K562 (cell line): ENCODE data around the gene PXK. TPM values are rescaled to one million over a fixed set of nuclear protein-coding genes. Genes with fewer than 3 reads are reported as not detected.
A peak's percentile ranks its signal among the peaks of the same experiment; 100 is the strongest.

Source experiments
- ATAC-seq: fragments of 200-7000 bp; cut with Tn5 transposase; 3 replicates; pipeline ENCODE4 v1.9.1; 2020; ENCODE audit warnings: moderate library complexity
- BruUV-seq: library from RNA; stranded (reverse); fragments of 400-500 nt; replicated peaks from 2 replicates; lab custom pipeline; 2021; lab: Mats Ljungman, UMichigan
- CTCF ChIA-PET: fragments of 300-600 bp; formaldehyde crosslinking; extraction: SDS; loops from one replicate; lab custom pipeline; 2021; ENCODE audit warnings: low intra/inter-chr PET ratio; lab: Yijun Ruan, JAX
- POLR2A ChIA-PET: fragments of 300-600, 350-650 bp; sonication (Branson Sonifier 250); formaldehyde crosslinking; extraction: SDS; loops from one replicate; lab custom pipeline; 2021; ENCODE audit warnings: antibody characterized with exemption, inconsistent platforms; lab: Yijun Ruan, JAX
- DNase-seq, 4 experiments: peaks; one replicate each; pipeline versions ENCODE4 v3.0.0 to v3.0.0-alpha.2; 2011 to 2018; ENCODE audit warnings: low spot score in 3 of 4, mixed read lengths in 3 of 4; ENCODE audit errors: extremely low read depth in 1 of 4
- FAIRE-seq: peaks from 2 replicates; lab custom pipeline; 2011; peaks lifted over from hg19 to GRCh38; lab: Jason Lieb, UNC
- H2AFZ ChIP-seq: 2 replicates; pipeline ENCODE4 v1.6.0; 2011; ENCODE audit warnings: low read depth, low read length, control low read depth, inconsistent platforms
- H3K27ac ChIP-seq: fragments of 200-600 bp; 3 replicates; pipeline ENCODE4 v1.8.0; 2011; ENCODE audit warnings: low read depth, mild to moderate bottlenecking, control low read depth, inconsistent platforms, low read length, moderate library complexity, mixed read lengths; ENCODE audit errors: extremely low read depth
- H3K27me3 ChIP-seq, 2 experiments: fragments of 300-600 bp in 1 of 2; 2 replicates in 1 of 2; 3 replicates in 1 of 2; pipeline versions ENCODE4 v1.6.0 to v1.8.0; 2011; ENCODE audit warnings: inconsistent platforms in 2 of 2, low read length in 2 of 2, mild to moderate bottlenecking in 1 of 2, mixed read lengths in 1 of 2, moderate library complexity in 1 of 2; ENCODE audit not compliant: control insufficient read depth in 2 of 2, insufficient read depth in 2 of 2
- H3K36me3 ChIP-seq: fragments of 300-600 bp; 3 replicates; pipeline ENCODE4 v1.8.0; 2011; ENCODE audit warnings: mild to moderate bottlenecking, low read length, inconsistent platforms; ENCODE audit not compliant: control insufficient read depth, insufficient read depth
- H3K4me1 ChIP-seq, 2 experiments: fragments of 200-600 bp in 1 of 2; replicated peaks in 1 of 2; 2 replicates in 1 of 2; 3 replicates in 1 of 2; pipeline versions ENCODE4 v1.5.1 to v1.8.0; 2011; ENCODE audit warnings: inconsistent platforms in 2 of 2, low read length in 2 of 2, mild to moderate bottlenecking in 1 of 2, mixed read lengths in 1 of 2, moderate library complexity in 1 of 2; ENCODE audit not compliant: control insufficient read depth in 2 of 2, insufficient read depth in 2 of 2
- H3K4me2 ChIP-seq: 2 replicates; pipeline ENCODE4 v1.6.1; 2011; ENCODE audit warnings: low read length, control low read depth, inconsistent platforms, mixed read lengths; ENCODE audit not compliant: insufficient read depth
- H3K4me3 ChIP-seq: fragments of 200-600 bp; sonication (generic), shearing (Covaris generic); 2 replicates; pipeline ENCODE4 v1.5.1; 2016; ENCODE audit warnings: control low read depth, inconsistent platforms
- H3K79me2 ChIP-seq: fragments of 200-600 bp; 3 replicates; pipeline ENCODE4 v1.8.0; 2011; ENCODE audit warnings: low read length, inconsistent platforms; ENCODE audit not compliant: control insufficient read depth, insufficient read depth
- H3K9ac ChIP-seq, 2 experiments: 2 replicates each; pipeline versions ENCODE4 v1.6.0 to v1.6.1; 2011; ENCODE audit warnings: low read depth in 2 of 2, low read length in 2 of 2, control low read depth in 1 of 2, inconsistent platforms in 1 of 2, mild to moderate bottlenecking in 1 of 2, mixed read lengths in 1 of 2; ENCODE audit not compliant: insufficient read depth in 1 of 2
- H3K9me1 ChIP-seq: one replicate; pipeline ENCODE4 v1.6.0; 2011; ENCODE audit warnings: inconsistent platforms, mild to moderate bottlenecking, low read length, moderate library complexity; ENCODE audit not compliant: control insufficient read depth, insufficient read depth
- H3K9me3 ChIP-seq: replicated peaks from 2 replicates; pipeline ENCODE4 v1.5.1; 2011; ENCODE audit warnings: low read depth, low read length, inconsistent platforms; ENCODE audit not compliant: control insufficient read depth, insufficient read depth
- H4K20me1 ChIP-seq: replicated peaks from 2 replicates; pipeline ENCODE4 v1.6.1; 2011; ENCODE audit warnings: low read length, inconsistent platforms, mixed read lengths; ENCODE audit not compliant: control insufficient read depth, insufficient read depth
- CHCHD3 ChIP-seq: fragments of 250-450 bp; sonication (Bioruptor Pico); IDR thresholded peaks from 2 replicates; pipeline ENCODE4 v2.1.2; 2022; ENCODE audit warnings: mild to moderate bottlenecking
- FOXJ2 ChIP-seq: fragments of 200-800 bp; sonication (Bioruptor generic); IDR thresholded peaks from 2 replicates; pipeline ENCODE4 v1.6.1; 2016; ENCODE audit warnings: missing genetic modification characterization, missing compliant biosample characterization
- HNRNPUL1 ChIP-seq: fragments of 200-400 bp; formaldehyde crosslinking; IDR thresholded peaks from 2 replicates; pipeline ENCODE4 v1.6.1; 2017; ENCODE audit warnings: low read length
- KDM1A ChIP-seq, 2 experiments: fragments of 450-650 bp; IDR thresholded peaks; 2 replicates each; pipeline ENCODE4 v1.6.1; 2016; ENCODE audit warnings: mild to moderate bottlenecking in 2 of 2
- NCOA6 ChIP-seq: fragments of 450-650 bp; IDR thresholded peaks from 2 replicates; pipeline ENCODE4 v1.6.1; 2017; ENCODE audit warnings: mild to moderate bottlenecking
- PTRF ChIP-seq: fragments of 450-650 bp; IDR thresholded peaks from 2 replicates; pipeline ENCODE4 v1.6.1; 2016; ENCODE audit warnings: mild to moderate bottlenecking, missing genetic modification characterization, missing compliant biosample characterization
- RBM39 ChIP-seq: fragments of 200-400 bp; formaldehyde crosslinking; optimal IDR thresholded peaks from 2 replicates; pipeline ENCODE3; 2018; ENCODE audit warnings: low read depth, low read length
- SAFB2 ChIP-seq: fragments of 200-400 bp; formaldehyde crosslinking; IDR thresholded peaks from 2 replicates; pipeline ENCODE4 v1.6.1; 2018; ENCODE audit warnings: borderline replicate concordance, low read length, low read depth, moderate library complexity; ENCODE audit not compliant: severe bottlenecking
- SRSF9 ChIP-seq: fragments of 200-400 bp; formaldehyde crosslinking; IDR thresholded peaks from 2 replicates; pipeline ENCODE4 v1.6.1; 2017; ENCODE audit warnings: low read depth, low read length, borderline replicate concordance
- YY1 ChIP-seq, 3 experiments: IDR thresholded peaks; 2 replicates each; pipeline ENCODE4 v1.6.1; 2011; ENCODE audit warnings: low read length in 2 of 3, mild to moderate bottlenecking in 2 of 3, moderate library complexity in 2 of 3, borderline replicate concordance in 1 of 3, control low read depth in 1 of 3, low read depth in 1 of 3; ENCODE audit not compliant: insufficient read depth in 3 of 3, insufficient replicate concordance in 2 of 3, control insufficient read depth in 1 of 3, insufficient read length in 1 of 3; ENCODE audit errors: extremely low read depth in 1 of 3
- ZSCAN32 ChIP-seq: fragments of 450-650 bp; formaldehyde crosslinking; IDR thresholded peaks from 2 replicates; pipeline ENCODE4 v1.4.0; 2020; ENCODE audit warnings: mild to moderate bottlenecking, moderate library complexity
- WGBS: fragments of 100-300 bp; shearing (Covaris generic); methylation state at CpG from one replicate; pipeline ENCODE4 v1.1.6; 2016; ENCODE audit warnings: low coverage, mixed read lengths; ENCODE audit not compliant: insufficient coverage; ENCODE audit errors: missing lambda C conversion rate; 5-methylcytosine and 5-hydroxymethylcytosine counted together
- in situ Hi-C: fragments of 300-500 bp; cut with MboI; formaldehyde crosslinking; loops from 4 replicates; pipeline ENCODE4 v1.15.0; 2018; ENCODE audit warnings: inconsistent platforms, mixed read lengths
- intact Hi-C: fragments of 100-400 bp; cut with micrococcal nuclease; formaldehyde crosslinking; loops from 2 replicates; pipeline ENCODE4 v1.14.2; 2022
- polyA plus RNA-seq, 8 experiments: library from polyadenylated mRNA; depleted of rRNA in 4 of 8; stranded (reverse) in 5 of 8; unstranded in 3 of 8; fragments of >200 nt; fragmentation: Nextera tagmentation in 2 of 8; fragmentation: Illumina TruSeq in 1 of 8; extraction: Ambion mirVana in 2 of 8; extraction: Trizol in 1 of 8; gene quantifications; 2 replicates each; pipeline versions ENCODE4 v1.2.1 to v1.2.3, GENCODE V29; 2011 to 2014; ENCODE audit warnings: inconsistent platforms in 1 of 8, missing spikeins in 1 of 8
- total RNA-seq, 7 experiments: library from RNA; depleted of rRNA in 6 of 7; stranded (reverse); fragments of >200 nt in 6 of 7; fragmentation: Illumina TruSeq in 2 of 7; extraction: Trizol in 2 of 7; gene quantifications; 2 replicates each; pipeline versions ENCODE4 v1.2.1 to v1.2.3, GENCODE V29; 2011 to 2021; ENCODE audit warnings: low replicate concordance in 1 of 7

PXK gene
- total and polyA plus RNA-seq, 9 of the 15 experiments (the other 6 are each of a cell fraction or from before 2014, with no cell fraction given): 3.3 to 19.9 (median 11.3) TPM

DNA sequence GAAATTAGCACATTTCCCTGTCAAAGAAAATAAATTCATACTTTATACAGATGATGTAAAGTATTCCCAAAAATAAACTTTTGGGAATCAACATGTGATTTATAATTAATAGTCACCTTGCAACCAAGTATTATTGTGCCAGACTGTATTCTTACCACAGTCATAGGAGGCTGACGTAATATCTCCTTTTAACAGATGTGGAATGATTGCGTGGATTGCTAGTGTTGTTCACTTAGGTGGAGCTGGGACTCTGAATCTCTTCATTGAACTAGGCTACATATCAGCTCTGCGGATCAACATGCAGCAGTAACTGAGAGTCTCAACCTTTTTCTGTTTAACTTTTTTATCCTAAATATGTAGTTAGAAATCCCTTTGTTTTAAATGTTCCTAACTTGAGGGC, 37.2 kb downstream of the PXK start:
- Histone ChIP-seq H3K36me3 (0 out of 3 replicates have a peak, but pooled peaks cover 2% of the 10 kb centered on the region), H3K27me3 (no peaks in the 10 kb centered on the region), H3K4me1 (no peaks in the 10 kb centered on the region; a peak in 2 of 5 replicates), H3K79me2 (no peaks in the 10 kb centered on the region), H3K9me1 (no peaks in the 10 kb centered on the region), H3K4me3 (no peak overlapping the region), H3K9ac (no peak overlapping the region), H2AFZ (no peak overlapping the region), H4K20me1 (no peaks in the 10 kb centered on the region), H3K9me3 (no peaks in the 10 kb centered on the region), H3K27ac (no peak overlapping the region), H3K4me2 (no peak overlapping the region)
- BruUV-seq: no TSS peak
- no peak for TF ChIP-seq NCOA6
- TF ChIP-seq HNRNPUL1: no peak
- TF ChIP-seq SAFB2: no peak
- no peak for TF ChIP-seq PTRF (tag)
- no peak for TF ChIP-seq FOXJ2
- TF ChIP-seq SRSF9: no peak
- no peak for TF ChIP-seq YY1 (IDR thresholded peaks at IDR 0.05; ENCODE audit: borderline replicate concordance in 1 of 3, control insufficient read depth in 1 of 3, extremely low read depth in 1 of 3, insufficient read depth in 3 of 3, insufficient read length in 1 of 3, insufficient replicate concordance in 2 of 3, low read depth in 1 of 3, low read length in 2 of 3)
- no peak for TF ChIP-seq KDM1A (IDR thresholded peaks at IDR 0.05)
- TF ChIP-seq ZSCAN32 (CRISPR knock-in tag): no peak
- TF ChIP-seq CHCHD3 (CRISPR knock-in tag): no peak
- TF ChIP-seq RBM39: no peak
- 48% methylated on average over 3 of the region's 3 CpGs for WGBS
- DNase-seq: no peak
- ChIA-PET POLR2A (interaction anchor here (0.7 kb wide), 2 partner anchors 9 to 27 kb away, joined by 3 read pairs; no protein-coding TSS in a partner anchor), CTCF (interaction anchor here (0.6 kb wide), 1 partner anchor 8 kb away, joined by 5 read pairs; no protein-coding TSS in a partner anchor)
- ATAC-seq: peak; percentile 49; the same call in 2 of the 3 replicates
- FAIRE-seq: no peak
- in situ Hi-C loops (no loop called here), intact Hi-C loops (no loop called here)
